Measurements from ENCODE around the gene SH2D4B. TPM values are rescaled to one million over a fixed set of nuclear protein-coding genes. Genes with fewer than 3 reads are reported as not detected.

The SH2D4B gene
- total RNA-seq, 1 donor from 2014 or later: not detected

GRCh38 chr10:80632742-80633141 lies 95.0 kb downstream of the SH2D4B start:
- H3K4me3 ChIP-seq: no peak overlapping the region
- H3K9me3 ChIP-seq: no peaks in the 10 kb centered on the region
- H3K27me3 ChIP-seq: no peaks in the 10 kb centered on the region
- no peaks in the 10 kb centered on the region for H3K4me1 ChIP-seq
- no peak for DNase-seq (ENCODE audit: extremely low spot score in 2 of 2)
- TF ChIP-seq POLR2A (IDR thresholded peaks at IDR 0.05): no peak
- no peak for TF ChIP-seq POLR2AphosphoS5 (IDR thresholded peaks at IDR 0.05; ENCODE audit: insufficient read depth in 1 of 2, low read depth in 1 of 2)
- TF ChIP-seq CTCF (IDR thresholded peaks at IDR 0.05): no peak
- no peak overlapping the region for H3K27ac ChIP-seq
- intact Hi-C loops (cut with DNase I): no loop called here
- no peaks in the 10 kb centered on the region for H3K36me3 ChIP-seq

- Histone ChIP-seq H3K9me3 (no peaks in the 10 kb centered on the region), H3K36me3 (no peaks in the 10 kb centered on the region), H3K27me3 (no peaks in the 10 kb centered on the region), H3K4me3 (no peak overlapping the region), H3K4me1 (no peaks in the 10 kb centered on the region), H3K27ac (no peak overlapping the region)
- TF ChIP-seq POLR2A (IDR thresholded peaks at IDR 0.05) (no peak), CTCF (IDR thresholded peaks at IDR 0.05) (no peak), POLR2AphosphoS5 (IDR thresholded peaks at IDR 0.05; ENCODE audit: insufficient read depth in 1 of 2, low read depth in 1 of 2) (no peak)
- no peak for DNase-seq (ENCODE audit: extremely low spot score in 2 of 2)
- intact Hi-C loops (cut with DNase I): no loop called here
Measured at GRCh38 chr10:80633383-80633860, 95.7 kb downstream of the SH2D4B start.

- H3K4me3 ChIP-seq: no peak overlapping the region
- TF ChIP-seq CTCF (IDR thresholded peaks at IDR 0.05) (no peak), POLR2A (IDR thresholded peaks at IDR 0.05) (no peak), POLR2AphosphoS5 (IDR thresholded peaks at IDR 0.05; ENCODE audit: insufficient read depth in 1 of 2, low read depth in 1 of 2) (no peak)
- H3K27ac ChIP-seq: no peak overlapping the region
- no peaks in the 10 kb centered on the region for H3K27me3 ChIP-seq
- no peak for DNase-seq (ENCODE audit: extremely low spot score in 2 of 2)
- H3K36me3 ChIP-seq: no peaks in the 10 kb centered on the region
- no peaks in the 10 kb centered on the region for H3K9me3 ChIP-seq
- intact Hi-C loops (cut with DNase I): no loop called here
- H3K4me1 ChIP-seq: no peaks in the 10 kb centered on the region
Measured at GRCh38 chr10:80633910-80634309, 96.2 kb downstream of the SH2D4B start.

GRCh38 chr10:80642661-80643060 lies 105.0 kb downstream of the SH2D4B start:
- Histone ChIP-seq H3K4me3 (no peak overlapping the region), H3K36me3 (no peaks in the 10 kb centered on the region), H3K4me1 (no peaks in the 10 kb centered on the region), H3K27me3 (no peaks in the 10 kb centered on the region), H3K27ac (no peak overlapping the region), H3K9me3 (no peaks in the 10 kb centered on the region)
- no peak for TF ChIP-seq CTCF (IDR thresholded peaks at IDR 0.05)
- no peak for TF ChIP-seq POLR2A (IDR thresholded peaks at IDR 0.05)
- no peak for TF ChIP-seq POLR2AphosphoS5 (IDR thresholded peaks at IDR 0.05; ENCODE audit: insufficient read depth in 1 of 2, low read depth in 1 of 2)
- intact Hi-C loops (cut with DNase I): no loop called here
- no peak for DNase-seq (ENCODE audit: extremely low spot score in 2 of 2)

- Histone ChIP-seq H3K36me3 (no peaks in the 10 kb centered on the region), H3K27ac (no peak overlapping the region), H3K9me3 (no peaks in the 10 kb centered on the region), H3K4me3 (no peak overlapping the region), H3K27me3 (no peaks in the 10 kb centered on the region), H3K4me1 (no peaks in the 10 kb centered on the region)
- DNase-seq (ENCODE audit: extremely low spot score in 2 of 2): no peak
- intact Hi-C loops (cut with DNase I): no loop called here
- no peak for TF ChIP-seq POLR2A (IDR thresholded peaks at IDR 0.05)
- TF ChIP-seq POLR2AphosphoS5 (IDR thresholded peaks at IDR 0.05; ENCODE audit: insufficient read depth in 1 of 2, low read depth in 1 of 2): no peak
- TF ChIP-seq CTCF (IDR thresholded peaks at IDR 0.05): no peak
Measured at GRCh38 chr10:80646366-80646765, 108.7 kb downstream of the SH2D4B start.
